Measurements from ENCODE around the gene ANGPTL3. TPM values are rescaled to one million over a fixed set of nuclear protein-coding genes. Genes with fewer than 3 reads are reported as not detected.

Gene ANGPTL3
- total RNA-seq, 2 experiments from 2014 or later: not detected

GRCh38 chr1:62588000-62588399 lies 9.3 kb upstream of the ANGPTL3 start:
- Histone ChIP-seq H3K4me1 (ENCODE audit: insufficient read depth, low read length) (no peaks in the 10 kb centered on the region), H3K36me3 (ENCODE audit: insufficient read depth, low read length) (no peaks in the 10 kb centered on the region), H3K9me3 (ENCODE audit: control insufficient read depth in 1 of 2, insufficient read depth in 1 of 2, low read length in 2 of 2) (no peaks in the 10 kb centered on the region), H3K4me3 (ENCODE audit: low read length) (no peak overlapping the region), H3K27ac (ENCODE audit: low read depth in 1 of 2, low read length in 2 of 2) (no peak overlapping the region), H3K27me3 (ENCODE audit: control insufficient read depth in 1 of 2, insufficient read depth in 2 of 2, low read length in 2 of 2) (no peaks in the 10 kb centered on the region)
- peaks cover 12% of the 10 kb centered on the region for H3K36me3 Mint-ChIP-seq (ENCODE audit: low read depth)
- no peak for ATAC-seq (ENCODE audit: poor library complexity)
- no peak for DNase-seq
- POLR2A ChIA-PET: no interaction called here
- H3K27me3 Mint-ChIP-seq: no peaks in the 10 kb centered on the region
- H3K9me3 Mint-ChIP-seq: no peaks in the 10 kb centered on the region
- H3K27ac Mint-ChIP-seq: no peak overlapping the region
- TF ChIP-seq, protein P1, sequence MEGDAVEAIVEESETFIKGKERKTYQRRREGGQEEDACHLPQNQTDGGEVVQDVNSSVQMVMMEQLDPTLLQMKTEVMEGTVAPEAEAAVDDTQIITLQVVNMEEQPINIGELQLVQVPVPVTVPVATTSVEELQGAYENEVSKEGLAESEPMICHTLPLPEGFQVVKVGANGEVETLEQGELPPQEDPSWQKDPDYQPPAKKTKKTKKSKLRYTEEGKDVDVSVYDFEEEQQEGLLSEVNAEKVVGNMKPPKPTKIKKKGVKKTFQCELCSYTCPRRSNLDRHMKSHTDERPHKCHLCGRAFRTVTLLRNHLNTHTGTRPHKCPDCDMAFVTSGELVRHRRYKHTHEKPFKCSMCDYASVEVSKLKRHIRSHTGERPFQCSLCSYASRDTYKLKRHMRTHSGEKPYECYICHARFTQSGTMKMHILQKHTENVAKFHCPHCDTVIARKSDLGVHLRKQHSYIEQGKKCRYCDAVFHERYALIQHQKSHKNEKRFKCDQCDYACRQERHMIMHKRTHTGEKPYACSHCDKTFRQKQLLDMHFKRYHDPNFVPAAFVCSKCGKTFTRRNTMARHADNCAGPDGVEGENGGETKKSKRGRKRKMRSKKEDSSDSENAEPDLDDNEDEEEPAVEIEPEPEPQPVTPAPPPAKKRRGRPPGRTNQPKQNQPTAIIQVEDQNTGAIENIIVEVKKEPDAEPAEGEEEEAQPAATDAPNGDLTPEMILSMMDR (IDR thresholded peaks at IDR 0.05): no peak
- CTCF ChIA-PET: interaction anchor here (0.5 kb wide), 1 partner anchor 73 kb away, joined by 4 read pairs; no protein-coding TSS in a partner anchor
- H3K4me3 Mint-ChIP-seq: no peak overlapping the region
- intact Hi-C loops (cut with DNase I, micrococcal nuclease): no loop called here
- no peaks in the 10 kb centered on the region for H3K4me1 Mint-ChIP-seq (ENCODE audit: low read depth)

DNA sequence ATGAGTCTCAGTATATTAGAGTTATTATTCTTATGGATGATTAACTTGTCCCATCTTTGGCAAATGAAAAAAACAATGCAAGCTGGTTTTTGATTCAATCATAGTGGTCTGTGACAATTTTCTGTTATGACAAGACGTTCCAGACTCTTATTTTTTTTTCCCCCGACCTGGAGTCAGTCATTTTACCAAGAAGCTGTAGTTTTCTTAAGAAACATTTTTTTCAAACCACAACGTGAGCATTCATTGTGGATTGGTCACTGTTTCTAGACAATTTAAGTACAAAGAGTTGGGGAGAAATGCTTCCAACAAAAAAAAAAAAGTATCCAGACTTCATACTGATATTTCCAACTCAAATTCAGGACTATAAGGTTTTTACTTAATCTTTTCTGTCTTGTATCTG lies 8.0 kb upstream of the ANGPTL3 start:
- H3K4me1 Mint-ChIP-seq (ENCODE audit: low read depth): no peaks in the 10 kb centered on the region
- Histone ChIP-seq H3K36me3 (ENCODE audit: insufficient read depth, low read length) (no peaks in the 10 kb centered on the region), H3K27me3 (ENCODE audit: control insufficient read depth in 1 of 2, insufficient read depth in 2 of 2, low read length in 2 of 2) (no peaks in the 10 kb centered on the region), H3K27ac (ENCODE audit: low read depth in 1 of 2, low read length in 2 of 2) (no peak overlapping the region), H3K4me3 (ENCODE audit: low read length) (no peak overlapping the region), H3K9me3 (ENCODE audit: control insufficient read depth in 1 of 2, insufficient read depth in 1 of 2, low read length in 2 of 2) (no peaks in the 10 kb centered on the region), H3K4me1 (ENCODE audit: insufficient read depth, low read length) (no peaks in the 10 kb centered on the region)
- peaks cover 12% of the 10 kb centered on the region for H3K36me3 Mint-ChIP-seq (ENCODE audit: low read depth)
- ChIA-PET POLR2A (no interaction called here), CTCF (no interaction called here)
- ATAC-seq (ENCODE audit: poor library complexity) (no peak), DNase-seq (no peak)
- no peak overlapping the region for H3K4me3 Mint-ChIP-seq
- H3K27me3 Mint-ChIP-seq: no peaks in the 10 kb centered on the region
- TF ChIP-seq, protein P1 (IDR thresholded peaks at IDR 0.05): no peak
- no peak overlapping the region for H3K27ac Mint-ChIP-seq
- H3K9me3 Mint-ChIP-seq: no peaks in the 10 kb centered on the region
- intact Hi-C loops (cut with DNase I, micrococcal nuclease): no loop called here

DNA sequence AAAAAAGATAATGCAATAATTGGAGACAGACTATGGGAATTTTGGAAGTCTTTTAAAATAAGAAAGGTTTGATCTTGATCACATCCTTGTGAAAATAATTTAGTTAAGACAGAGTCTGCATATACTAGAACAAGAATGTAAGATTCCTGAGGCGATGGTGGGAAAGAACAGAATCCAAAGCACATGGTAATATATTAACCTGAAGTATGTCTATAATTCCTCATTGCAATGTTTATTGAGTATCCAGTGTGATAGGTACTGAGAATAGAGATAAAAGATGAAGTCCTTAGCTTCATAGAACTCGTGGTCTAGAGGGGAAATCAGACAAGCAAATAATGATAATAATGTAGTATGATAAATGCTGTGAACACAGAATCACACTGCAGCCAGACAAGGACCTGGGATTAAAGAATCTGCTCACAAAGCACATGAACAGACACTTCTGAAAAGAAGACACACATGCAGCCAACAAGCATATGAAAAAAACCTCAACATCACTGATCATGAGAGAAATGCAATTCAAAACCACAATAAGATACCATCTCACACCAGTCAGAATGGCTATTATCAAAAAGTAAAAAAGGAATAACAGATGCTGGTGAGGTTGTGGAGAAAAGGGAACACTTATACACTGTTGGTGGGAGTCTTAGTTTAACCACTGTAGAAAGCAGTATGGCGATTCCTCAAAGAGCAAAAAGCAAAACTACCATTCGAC lies 6.9 kb upstream of the ANGPTL3 start:
- peaks cover 9% of the 10 kb centered on the region for H3K36me3 Mint-ChIP-seq (ENCODE audit: low read depth)
- DNase-seq: no peak
- H3K9me3 Mint-ChIP-seq: no peaks in the 10 kb centered on the region
- ChIA-PET POLR2A (no interaction called here), CTCF (no interaction called here)
- H3K27ac Mint-ChIP-seq: no peak overlapping the region
- H3K4me3 Mint-ChIP-seq: no peak overlapping the region
- TF ChIP-seq, protein P1 (IDR thresholded peaks at IDR 0.05): no peak
- Histone ChIP-seq H3K9me3 (ENCODE audit: control insufficient read depth in 1 of 2, insufficient read depth in 1 of 2, low read length in 2 of 2) (no peaks in the 10 kb centered on the region), H3K4me1 (ENCODE audit: insufficient read depth, low read length) (no peaks in the 10 kb centered on the region), H3K36me3 (ENCODE audit: insufficient read depth, low read length) (no peaks in the 10 kb centered on the region), H3K27me3 (ENCODE audit: control insufficient read depth in 1 of 2, insufficient read depth in 2 of 2, low read length in 2 of 2) (no peaks in the 10 kb centered on the region), H3K4me3 (ENCODE audit: low read length) (no peak overlapping the region), H3K27ac (ENCODE audit: low read depth in 1 of 2, low read length in 2 of 2) (no peak overlapping the region)
- intact Hi-C loops (cut with DNase I, micrococcal nuclease): no loop called here
- H3K27me3 Mint-ChIP-seq: no peaks in the 10 kb centered on the region
- no peak for ATAC-seq (ENCODE audit: poor library complexity)
- H3K4me1 Mint-ChIP-seq (ENCODE audit: low read depth): no peaks in the 10 kb centered on the region
